ENCODE results near the gene CBLN1. TPM values are rescaled to one million over a fixed set of nuclear protein-coding genes. Genes with fewer than 3 reads are reported as not detected.
"Not testable (repeated sequence)": the region's sequence is repeated elsewhere in the genome, so short reads cannot be mapped to it uniquely, and the experiment has no call there.

CBLN1 gene
- total and polyA plus RNA-seq, 2 donors from 2014 or later: 0.25 to 0.73 TPM

DNA sequence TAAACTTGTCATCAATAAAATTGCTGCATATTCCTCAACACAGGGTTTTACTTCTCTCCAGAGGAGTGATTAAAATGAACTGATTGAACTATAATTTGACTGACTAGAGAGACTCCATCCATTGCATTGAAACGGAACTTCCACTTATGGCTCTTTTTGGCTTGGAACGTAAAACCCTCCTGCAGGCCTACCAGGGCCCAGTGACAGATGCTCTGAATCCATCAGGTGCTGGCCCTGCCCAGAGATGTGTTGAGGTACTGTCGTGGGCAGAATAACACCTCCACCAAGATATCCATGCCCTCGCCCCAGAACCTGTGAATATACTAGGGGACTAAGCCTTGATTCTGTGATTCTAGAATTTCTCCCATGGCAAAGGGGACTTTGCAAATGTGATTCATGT lies 45.4 kb downstream of the CBLN1 start:
- intact Hi-C loops (cut with DNase I): no loop called here
- H3K4me3 ChIP-seq (ENCODE audit: low read length in 3 of 3): no peak overlapping the region
- TF ChIP-seq, protein P1, sequence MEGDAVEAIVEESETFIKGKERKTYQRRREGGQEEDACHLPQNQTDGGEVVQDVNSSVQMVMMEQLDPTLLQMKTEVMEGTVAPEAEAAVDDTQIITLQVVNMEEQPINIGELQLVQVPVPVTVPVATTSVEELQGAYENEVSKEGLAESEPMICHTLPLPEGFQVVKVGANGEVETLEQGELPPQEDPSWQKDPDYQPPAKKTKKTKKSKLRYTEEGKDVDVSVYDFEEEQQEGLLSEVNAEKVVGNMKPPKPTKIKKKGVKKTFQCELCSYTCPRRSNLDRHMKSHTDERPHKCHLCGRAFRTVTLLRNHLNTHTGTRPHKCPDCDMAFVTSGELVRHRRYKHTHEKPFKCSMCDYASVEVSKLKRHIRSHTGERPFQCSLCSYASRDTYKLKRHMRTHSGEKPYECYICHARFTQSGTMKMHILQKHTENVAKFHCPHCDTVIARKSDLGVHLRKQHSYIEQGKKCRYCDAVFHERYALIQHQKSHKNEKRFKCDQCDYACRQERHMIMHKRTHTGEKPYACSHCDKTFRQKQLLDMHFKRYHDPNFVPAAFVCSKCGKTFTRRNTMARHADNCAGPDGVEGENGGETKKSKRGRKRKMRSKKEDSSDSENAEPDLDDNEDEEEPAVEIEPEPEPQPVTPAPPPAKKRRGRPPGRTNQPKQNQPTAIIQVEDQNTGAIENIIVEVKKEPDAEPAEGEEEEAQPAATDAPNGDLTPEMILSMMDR (IDR thresholded peaks at IDR 0.05; ENCODE audit: borderline replicate concordance, extremely low read depth, insufficient read depth): no peak
- no peaks in the 10 kb centered on the region for H3K27me3 ChIP-seq (ENCODE audit: control insufficient read depth, insufficient read depth, low read length)
- H3K36me3 ChIP-seq (ENCODE audit: control insufficient read depth in 2 of 3, insufficient read depth in 3 of 3, low read length in 3 of 3): no peaks in the 10 kb centered on the region
- no peak overlapping the region for H3K9ac ChIP-seq (ENCODE audit: low read length in 3 of 3)
- no peak for FAIRE-seq
- H3K9me3 ChIP-seq (ENCODE audit: control insufficient read depth in 2 of 3, insufficient read depth in 1 of 3, low read length in 3 of 3): no peaks in the 10 kb centered on the region
- no peak for DNase-seq
- no peak overlapping the region for H3K27ac ChIP-seq (ENCODE audit: low read depth in 2 of 2, low read length in 2 of 2)
- H3K4me1 ChIP-seq (ENCODE audit: control insufficient read depth in 2 of 3, insufficient read depth in 2 of 3, low read depth in 1 of 3, low read length in 3 of 3): no peaks in the 10 kb centered on the region

DNA sequence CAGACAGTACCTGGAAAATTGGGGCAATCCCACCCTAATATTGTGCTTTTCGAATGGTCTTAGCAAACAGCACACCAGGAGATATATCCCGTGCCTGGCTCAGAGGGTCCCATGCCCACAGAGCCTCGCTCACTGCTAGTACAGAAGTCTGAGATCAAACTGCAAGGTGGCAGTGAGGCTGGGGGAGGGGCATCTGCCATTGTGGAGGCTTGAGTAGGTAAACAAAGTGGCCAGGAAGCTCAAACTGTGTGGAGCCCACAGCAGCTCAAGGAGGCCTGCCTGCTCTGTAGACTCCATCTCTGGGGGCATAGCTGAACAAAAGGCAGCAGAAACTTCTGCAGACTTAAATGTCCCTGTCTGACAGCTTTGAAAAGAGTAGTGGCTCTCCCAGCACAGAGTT lies 53.3 kb downstream of the CBLN1 start:
- H3K9me3 ChIP-seq (ENCODE audit: control insufficient read depth in 2 of 3, insufficient read depth in 1 of 3, low read length in 3 of 3); intact Hi-C loops (cut with DNase I); FAIRE-seq: not testable (repeated sequence)

More for the DNA sequence above, 53.3 kb downstream of the CBLN1 start:
- H3K36me3 ChIP-seq (ENCODE audit: control insufficient read depth in 2 of 3, insufficient read depth in 3 of 3, low read length in 3 of 3); H3K27me3 ChIP-seq (ENCODE audit: control insufficient read depth, insufficient read depth, low read length); H3K27ac ChIP-seq (ENCODE audit: low read depth in 2 of 2, low read length in 2 of 2); H3K4me1 ChIP-seq (ENCODE audit: control insufficient read depth in 2 of 3, insufficient read depth in 2 of 3, low read depth in 1 of 3, low read length in 3 of 3); DNase-seq; H3K4me3 ChIP-seq (ENCODE audit: low read length in 3 of 3); H3K9ac ChIP-seq (ENCODE audit: low read length in 3 of 3): not testable (repeated sequence)

Other genes with a start within 250 kb of the CBLN1 start
- not detected for gene C16orf78, start 92.0 kb upstream of the CBLN1 start, total RNA-seq
- not detected for gene C16orf78, start 92.0 kb upstream of the CBLN1 start, polyA plus RNA-seq (ENCODE audit: insufficient read depth, low read depth, low replicate concordance)

All from kidney (tissue), 14 donors.